ENCODE measurements around the gene CCR2.
"Not testable (repeated sequence)": the region's sequence is repeated elsewhere in the genome, so short reads cannot be mapped to it uniquely, and the experiment has no call there.

Gene CCR2

GRCh38 chr3:46381625-46382024, 27.7 kb downstream of the CCR2 start:
- no peak for DNase-seq

- no peak for DNase-seq
Measured at GRCh38 chr3:46383211-46383950, 29.5 kb downstream of the CCR2 start.

- no peak for DNase-seq
Measured at GRCh38 chr3:46383951-46384330, 30.0 kb downstream of the CCR2 start.

GRCh38 chr3:46386205-46386604, 32.3 kb downstream of the CCR2 start:
- DNase-seq = peak; percentile 54

- not testable (repeated sequence) for DNase-seq
Measured at GRCh38 chr3:46388847-46389246, 34.9 kb downstream of the CCR2 start.

- no peak for DNase-seq
Measured at GRCh38 chr3:46389306-46389705, 35.4 kb downstream of the CCR2 start.

GRCh38 chr3:46391526-46391925, 37.6 kb downstream of the CCR2 start:
- DNase-seq = not testable (repeated sequence)

- no peak for DNase-seq
Measured at GRCh38 chr3:46393011-46393410, 39.1 kb downstream of the CCR2 start.

GRCh38 chr3:46393554-46394434, 39.9 kb downstream of the CCR2 start:
- DNase-seq = no peak

GRCh38 chr3:46395210-46395661, 41.3 kb downstream of the CCR2 start:
- peak; percentile 60 for DNase-seq

GRCh38 chr3:46395766-46396530, 42.0 kb downstream of the CCR2 start:
- DNase-seq = peak; percentile 33

- no peak for DNase-seq
Measured at GRCh38 chr3:46397111-46397510, 43.2 kb downstream of the CCR2 start.

GRCh38 chr3:46398186-46398955, 44.5 kb downstream of the CCR2 start:
- no peak for DNase-seq

GRCh38 chr3:46399098-46399497, 45.2 kb downstream of the CCR2 start:
- DNase-seq = no peak

- DNase-seq = no peak
Measured at GRCh38 chr3:46399557-46399956, 45.6 kb downstream of the CCR2 start.

- DNase-seq = peak; percentile 37
Measured at GRCh38 chr3:46400000-46400734, 46.3 kb downstream of the CCR2 start.

- no peak for DNase-seq
Measured at GRCh38 chr3:46400846-46401245, 46.9 kb downstream of the CCR2 start.

GRCh38 chr3:46401579-46401978, 47.7 kb downstream of the CCR2 start:
- no peak for DNase-seq

- not testable (repeated sequence) for DNase-seq
Measured at GRCh38 chr3:46402902-46403301, 49.0 kb downstream of the CCR2 start.

- DNase-seq = peak; percentile 39
Measured at GRCh38 chr3:46405301-46406019, 51.5 kb downstream of the CCR2 start.

- DNase-seq = no peak
Measured at GRCh38 chr3:46406443-46406787, 52.5 kb downstream of the CCR2 start.
